ENCODE results near the gene PDE4D. TPM values are rescaled to one million over a fixed set of nuclear protein-coding genes. Genes with fewer than 3 reads are reported as not detected.

The PDE4D gene
- total and polyA plus RNA-seq, 2 donors (not counting 3 experiments of a cell fraction or from before 2014, with no cell fraction given), result 34.5 to 51.2 TPM

- no peaks in the 10 kb centered on the region for H3K36me3 ChIP-seq (ENCODE audit: control insufficient read depth in 2 of 2, extremely low read depth in 1 of 2, insufficient read depth in 2 of 2, low read length in 2 of 2)
- no peaks in the 10 kb centered on the region for H4K20me1 ChIP-seq (replicated peaks; ENCODE audit: control insufficient read depth, extremely low read depth, insufficient read depth, low read length)
- H2AFZ ChIP-seq (ENCODE audit: low read depth, low read length), result no peak overlapping the region
- no peaks in the 10 kb centered on the region for H3K27me3 ChIP-seq (ENCODE audit: control insufficient read depth in 2 of 2, insufficient read depth in 2 of 2, low read length in 2 of 2)
- H3K4me2 ChIP-seq (ENCODE audit: insufficient read depth, low read length), result no peak overlapping the region
- FAIRE-seq, result no peak
- TF ChIP-seq MYC (IDR thresholded peaks at IDR 0.05; ENCODE audit: low read depth, low read length) (no peak), CTCF (IDR thresholded peaks at IDR 0.05; ENCODE audit: extremely low read depth in 1 of 2, insufficient read depth in 1 of 2, low read depth in 1 of 2, low read length in 2 of 2) (no peak), GATA2 (IDR thresholded peaks at IDR 0.05; ENCODE audit: insufficient read depth, insufficient read length, low read depth, low read length) (no peak), FOS (IDR thresholded peaks at IDR 0.05; ENCODE audit: borderline replicate concordance, insufficient read depth, low read length) (no peak), POLR2AphosphoS5 (IDR thresholded peaks at IDR 0.05; ENCODE audit: insufficient read depth, low read depth, low read length) (no peak), POLR2A (IDR thresholded peaks at IDR 0.05; ENCODE audit: low read depth, low read length) (no peak)
- no peaks in the 10 kb centered on the region for H3K79me2 ChIP-seq (ENCODE audit: control insufficient read depth, insufficient read depth, low read length)
- H3K9me1 ChIP-seq (replicated peaks; ENCODE audit: control insufficient read depth, extremely low read depth, insufficient read depth, low read length), result no peaks in the 10 kb centered on the region
- no peaks in the 10 kb centered on the region for H3K9me3 ChIP-seq (replicated peaks; ENCODE audit: control insufficient read depth, insufficient read depth, low read length)
- POLR2A ChIA-PET, result no interaction called here
- H3K27ac ChIP-seq (ENCODE audit: insufficient read depth, low read depth, low read length), result no peak overlapping the region
- intact Hi-C loops (cut with micrococcal nuclease), result no loop called here
- no peak for DNase-seq (ENCODE audit: low read depth, low spot score)
- BruUV-seq (replicated peaks), result no TSS peak
- H3K9ac ChIP-seq (replicated peaks; ENCODE audit: extremely low read depth, insufficient read depth, low read length), result no peak overlapping the region
- dilution Hi-C loops (cut with MboI; ENCODE audit: extremely low pct_ligation_motif_present, low sequenced_read_pairs), result no loop called here
- H3K4me1 ChIP-seq (ENCODE audit: control insufficient read depth, extremely low read depth, insufficient read depth, low read length), result no peaks in the 10 kb centered on the region
- CTCF ChIA-PET, result no interaction called here
- no peak overlapping the region for H3K4me3 ChIP-seq (replicated peaks in 1 of 3; ENCODE audit: insufficient read depth in 1 of 3, low read depth in 1 of 3, low read length in 3 of 3)
Observed at GRCh38 chr5:59157068-59157467, 736.5 kb downstream of the PDE4D start.

DNA sequence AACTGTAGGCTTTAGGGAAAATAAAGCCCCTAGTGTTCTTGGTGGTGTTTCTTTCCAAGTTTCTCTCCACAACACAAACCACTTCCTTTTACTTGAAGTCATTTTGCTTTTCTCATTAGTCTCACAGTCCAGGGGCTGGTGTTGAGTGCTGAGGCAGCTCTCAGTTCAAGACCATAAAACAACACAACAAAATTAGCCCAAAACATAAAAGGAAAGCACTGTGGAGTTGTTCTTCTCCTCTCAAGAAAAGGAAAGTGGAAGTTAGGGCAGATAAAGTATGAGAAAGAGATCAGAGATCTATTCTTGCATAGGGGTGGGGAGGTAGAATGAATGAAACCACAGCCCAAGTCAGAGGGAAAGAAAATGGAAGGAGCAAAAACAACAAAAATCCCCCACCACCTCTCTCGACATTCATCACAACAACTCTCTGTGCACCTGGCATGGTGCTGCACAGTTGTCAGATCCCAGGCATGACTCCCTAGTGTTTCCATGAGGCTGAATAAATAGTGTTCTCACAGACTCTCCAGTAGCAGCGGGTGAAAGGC is 740.8 kb downstream of the PDE4D start:
- no peaks in the 10 kb centered on the region for H3K79me2 ChIP-seq (ENCODE audit: control insufficient read depth, insufficient read depth, low read length)
- H3K9me3 ChIP-seq (replicated peaks; ENCODE audit: control insufficient read depth, insufficient read depth, low read length), result no peaks in the 10 kb centered on the region
- no peaks in the 10 kb centered on the region for H4K20me1 ChIP-seq (replicated peaks; ENCODE audit: control insufficient read depth, extremely low read depth, insufficient read depth, low read length)
- DNase-seq (ENCODE audit: low read depth, low spot score), result no peak
- H3K9ac ChIP-seq (replicated peaks; ENCODE audit: extremely low read depth, insufficient read depth, low read length), result no peak overlapping the region
- intact Hi-C loops (cut with micrococcal nuclease), result no loop called here
- H3K27ac ChIP-seq (ENCODE audit: insufficient read depth, low read depth, low read length), result no peak overlapping the region
- POLR2A ChIA-PET, result no interaction called here
- no peaks in the 10 kb centered on the region for H3K4me1 ChIP-seq (ENCODE audit: control insufficient read depth, extremely low read depth, insufficient read depth, low read length)
- no peaks in the 10 kb centered on the region for H3K9me1 ChIP-seq (replicated peaks; ENCODE audit: control insufficient read depth, extremely low read depth, insufficient read depth, low read length)
- no peaks in the 10 kb centered on the region for H3K27me3 ChIP-seq (ENCODE audit: control insufficient read depth in 2 of 2, insufficient read depth in 2 of 2, low read length in 2 of 2)
- no peak for FAIRE-seq
- BruUV-seq (replicated peaks), result no TSS peak
- CTCF ChIA-PET, result no interaction called here
- H2AFZ ChIP-seq (ENCODE audit: low read depth, low read length), result no peak overlapping the region
- no peaks in the 10 kb centered on the region for H3K36me3 ChIP-seq (ENCODE audit: control insufficient read depth in 2 of 2, extremely low read depth in 1 of 2, insufficient read depth in 2 of 2, low read length in 2 of 2)
- TF ChIP-seq GATA2 (IDR thresholded peaks at IDR 0.05; ENCODE audit: insufficient read depth, insufficient read length, low read depth, low read length) (no peak), CTCF (IDR thresholded peaks at IDR 0.05; ENCODE audit: extremely low read depth in 1 of 2, insufficient read depth in 1 of 2, low read depth in 1 of 2, low read length in 2 of 2) (no peak)
- dilution Hi-C loops (cut with MboI; ENCODE audit: extremely low pct_ligation_motif_present, low sequenced_read_pairs), result no loop called here
- H3K4me3 ChIP-seq (replicated peaks in 1 of 3; ENCODE audit: insufficient read depth in 1 of 3, low read depth in 1 of 3, low read length in 3 of 3), result no peak overlapping the region
- H3K4me2 ChIP-seq (ENCODE audit: insufficient read depth, low read length), result no peak overlapping the region

Measured in endothelial cell of umbilical vein (primary cell).